Sciatic nerve (tissue), 2 donors: Measurements from ENCODE around the gene GGA3. TPM values are rescaled to one million over a fixed set of nuclear protein-coding genes. Genes with fewer than 3 reads are reported as not detected.

Experiments used
- ATAC-seq: fragments of 200-7000 bp; cut with Tn5 transposase; one replicate; pipeline ENCODE4 v1.9.1; 2020; ENCODE audit warnings: mild to moderate bottlenecking, moderate library complexity
- DNase-seq: peaks from one replicate; pipeline ENCODE4 v3.0.0-alpha.2; 2020; ENCODE audit warnings: low spot score
- intact Hi-C: fragments of 100-400 bp; cut with DNase I; formaldehyde crosslinking; loops from one replicate; pipeline ENCODE4 v1.14.2; 2022
- total RNA-seq: library from RNA; stranded (reverse); fragmentation: NEBNext Ultra II Directional; extraction: Animal tissue kit (Norgen Biotek cat#: 25700); gene quantifications from one replicate; pipeline ENCODE4 v1.2.1, GENCODE V29; 2021
- donor health status: DM: no; HTN: no; CAD: no.
- donor health status: DM: no; HTN: no; CAD: no.

Gene GGA3
- total RNA-seq, 1 donor from 2014 or later: 75.0 TPM

GRCh38 chr17:75252039-75252816 is 9.2 kb downstream of the GGA3 start:
- intact Hi-C loops: no loop called here
- no peak for DNase-seq
- ATAC-seq: no peak

GRCh38 chr17:75250009-75250471 is 11.4 kb downstream of the GGA3 start:
- ATAC-seq: peak; percentile 68
- intact Hi-C loops: no loop called here
- DNase-seq: no peak

- DNase-seq (no peak), ATAC-seq (no peak)
- intact Hi-C loops: no loop called here
Measured at GRCh38 chr17:75249564-75249963, 11.8 kb downstream of the GGA3 start.

GRCh38 chr17:75246404-75246803 is 15.0 kb downstream of the GGA3 start:
- no peak for ATAC-seq

GRCh38 chr17:75245011-75245410 is 16.4 kb downstream of the GGA3 start:
- intact Hi-C loops: no loop called here
- ATAC-seq (no peak), DNase-seq (no peak)

More at GRCh38 chr17:75246404-75246803, 15.0 kb downstream of the GGA3 start:
- DNase-seq: no peak
- intact Hi-C loops: no loop called here

GRCh38 chr17:75244133-75244866 is 17.1 kb downstream of the GGA3 start:
- ATAC-seq: no peak
- intact Hi-C loops: no loop called here

GRCh38 chr17:75242461-75243042 is 18.9 kb downstream of the GGA3 start:
- DNase-seq: no peak
- intact Hi-C loops: no loop called here
- ATAC-seq: no peak

More at GRCh38 chr17:75244133-75244866, 17.1 kb downstream of the GGA3 start:
- DNase-seq: no peak

- no peak for DNase-seq
- intact Hi-C loops: no loop called here
- peak; percentile 10 for ATAC-seq
Measured at GRCh38 chr17:75241996-75242460, 19.4 kb downstream of the GGA3 start.

- ATAC-seq: no peak
- intact Hi-C loops: no loop called here
- DNase-seq: no peak
Measured at GRCh38 chr17:75241502-75241901, 19.9 kb downstream of the GGA3 start.

- DNase-seq (no peak), ATAC-seq (peak; percentile 58)
- intact Hi-C loops: no loop called here
Measured at GRCh38 chr17:75241143-75241430, 20.3 kb downstream of the GGA3 start.

GRCh38 chr17:75240394-75241142 is 20.8 kb downstream of the GGA3 start:
- no peak for DNase-seq
- peak; percentile 69 for ATAC-seq
- intact Hi-C loops: no loop called here

- ATAC-seq (no peak), DNase-seq (no peak)
- intact Hi-C loops: no loop called here
Measured at GRCh38 chr17:75239778-75240393, 21.5 kb downstream of the GGA3 start.

- intact Hi-C loops: no loop called here
- no peak for ATAC-seq
- no peak for DNase-seq
Measured at GRCh38 chr17:75239214-75239613, 22.2 kb downstream of the GGA3 start.

- ATAC-seq (peak; percentile 42), DNase-seq (no peak)
- intact Hi-C loops: no loop called here
Measured at GRCh38 chr17:75238684-75239191, 22.7 kb downstream of the GGA3 start.

GRCh38 chr17:75238020-75238580 is 23.3 kb downstream of the GGA3 start:
- DNase-seq (no peak), ATAC-seq (no peak)
- intact Hi-C loops: no loop called here

GRCh38 chr17:75237100-75238014 is 24.0 kb downstream of the GGA3 start:
- intact Hi-C loops: no loop called here
- no peak for ATAC-seq
- no peak for DNase-seq

- ATAC-seq (no peak), DNase-seq (no peak)
- intact Hi-C loops: no loop called here
Measured at GRCh38 chr17:75232786-75233185, 28.6 kb downstream of the GGA3 start.
